Measurements from ENCODE around the gene KIFC3.
"Not testable (repeated sequence)": the region's sequence is repeated elsewhere in the genome, so short reads cannot be mapped to it uniquely, and the experiment has no call there.

GRCh38 chr16:57712569-57712968 lies 89.7 kb downstream of the KIFC3 start:
- TF ChIP-seq, protein P1, sequence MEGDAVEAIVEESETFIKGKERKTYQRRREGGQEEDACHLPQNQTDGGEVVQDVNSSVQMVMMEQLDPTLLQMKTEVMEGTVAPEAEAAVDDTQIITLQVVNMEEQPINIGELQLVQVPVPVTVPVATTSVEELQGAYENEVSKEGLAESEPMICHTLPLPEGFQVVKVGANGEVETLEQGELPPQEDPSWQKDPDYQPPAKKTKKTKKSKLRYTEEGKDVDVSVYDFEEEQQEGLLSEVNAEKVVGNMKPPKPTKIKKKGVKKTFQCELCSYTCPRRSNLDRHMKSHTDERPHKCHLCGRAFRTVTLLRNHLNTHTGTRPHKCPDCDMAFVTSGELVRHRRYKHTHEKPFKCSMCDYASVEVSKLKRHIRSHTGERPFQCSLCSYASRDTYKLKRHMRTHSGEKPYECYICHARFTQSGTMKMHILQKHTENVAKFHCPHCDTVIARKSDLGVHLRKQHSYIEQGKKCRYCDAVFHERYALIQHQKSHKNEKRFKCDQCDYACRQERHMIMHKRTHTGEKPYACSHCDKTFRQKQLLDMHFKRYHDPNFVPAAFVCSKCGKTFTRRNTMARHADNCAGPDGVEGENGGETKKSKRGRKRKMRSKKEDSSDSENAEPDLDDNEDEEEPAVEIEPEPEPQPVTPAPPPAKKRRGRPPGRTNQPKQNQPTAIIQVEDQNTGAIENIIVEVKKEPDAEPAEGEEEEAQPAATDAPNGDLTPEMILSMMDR (IDR thresholded peaks at IDR 0.05; ENCODE audit: insufficient read depth, low read depth, low read length): not testable (repeated sequence)
- TF ChIP-seq EZH2 (IDR thresholded peaks at IDR 0.05; ENCODE audit: insufficient read depth, low read length): not testable (repeated sequence)
